SU-DHL-6 (cell line): ENCODE measurements around the gene POMGNT2.

Experiments used
- H2AFZ ChIP-seq: fragments of 200-600 bp; sonication (generic); 2 replicates; pipeline ENCODE4 v1.6.1; 2014; ENCODE audit warnings: low read depth, mild to moderate bottlenecking, moderate library complexity, mixed read lengths, antibody characterized with exemption, low read length; ENCODE audit not compliant: severe bottlenecking
- H3F3A ChIP-seq: fragments of 200-600 bp; shearing (Covaris generic); 2 replicates; pipeline ENCODE4 v1.6.0; 2016; ENCODE audit warnings: antibody characterized with exemption, mild to moderate bottlenecking; ENCODE audit not compliant: insufficient read depth
- H3K27ac ChIP-seq: fragments of 200-600 bp; sonication (generic); 2 replicates; pipeline ENCODE4 v1.5.1; 2016; ENCODE audit warnings: low read depth, mild to moderate bottlenecking, low read length, moderate library complexity, mixed read lengths
- H3K27me3 ChIP-seq: fragments of 200-600 bp; sonication (generic), shearing (Covaris generic); 2 replicates; pipeline ENCODE4 v1.6.0; 2014; ENCODE audit warnings: mild to moderate bottlenecking, low read length
- H3K36me3 ChIP-seq: fragments of 200-600 bp; sonication (generic); 2 replicates; pipeline ENCODE4 v1.6.1; 2014; ENCODE audit warnings: mild to moderate bottlenecking, low read length, mixed read lengths
- H3K4me2 ChIP-seq: fragments of 300-600, 200-600 bp; shearing (Covaris generic), sonication (generic); 2 replicates; pipeline ENCODE4 v1.6.0; 2014; ENCODE audit warnings: low read length, low read depth, mild to moderate bottlenecking; ENCODE audit not compliant: poor library complexity, severe bottlenecking
- H3K4me3 ChIP-seq: fragments of 200-600 bp; sonication (generic); 2 replicates; pipeline ENCODE4 v1.5.1; 2014; ENCODE audit warnings: antibody characterized with exemption, low read length, mild to moderate bottlenecking, mixed read lengths; ENCODE audit not compliant: insufficient read depth, poor library complexity, severe bottlenecking
- H3K79me2 ChIP-seq: fragments of 200-600 bp; sonication (generic); 2 replicates; pipeline ENCODE4 v1.6.1; 2014; ENCODE audit warnings: mild to moderate bottlenecking, low read length, moderate library complexity; ENCODE audit not compliant: insufficient read depth
- H3K9ac ChIP-seq: fragments of 200-600 bp; sonication (generic); 2 replicates; pipeline ENCODE4 v1.7.0; 2014; ENCODE audit warnings: mild to moderate bottlenecking, low read length
- H3K9me2 ChIP-seq: fragments of 200-600 bp; sonication (generic); replicated peaks from 2 replicates; pipeline ENCODE4 v1.6.1; 2014; ENCODE audit warnings: low read length; ENCODE audit not compliant: insufficient read depth
- H3K9me3 ChIP-seq: fragments of 200-600 bp; sonication (generic); 2 replicates; pipeline ENCODE4 v1.6.1; 2014; ENCODE audit warnings: low read length, mixed read lengths; ENCODE audit not compliant: insufficient read depth
- H4K20me1 ChIP-seq: fragments of 200-600 bp; sonication (generic); 2 replicates; pipeline ENCODE4 v1.6.1; 2014; ENCODE audit warnings: low read depth, mild to moderate bottlenecking, antibody characterized with exemption, low read length, moderate library complexity, mixed read lengths
- EZH2phosphoT487 ChIP-seq: fragments of 200-600 bp; sonication (generic), shearing (Covaris generic); conservative IDR thresholded peaks from 2 replicates; pipeline ENCODE4 v1.6.1; 2018; ENCODE audit warnings: mild to moderate bottlenecking, antibody characterized with exemption, low read length, moderate library complexity, mixed read lengths
- TF ChIP-seq, protein P1 (sequence below): fragments of 200-600 bp; sonication (generic); IDR thresholded peaks from one replicate; pipeline ENCODE4 v1.5.1; 2017; ENCODE audit warnings: antibody characterized with exemption, mild to moderate bottlenecking, low read length, moderate library complexity; ENCODE audit not compliant: insufficient read depth, poor library complexity, severe bottlenecking

POMGNT2 gene

DNA sequence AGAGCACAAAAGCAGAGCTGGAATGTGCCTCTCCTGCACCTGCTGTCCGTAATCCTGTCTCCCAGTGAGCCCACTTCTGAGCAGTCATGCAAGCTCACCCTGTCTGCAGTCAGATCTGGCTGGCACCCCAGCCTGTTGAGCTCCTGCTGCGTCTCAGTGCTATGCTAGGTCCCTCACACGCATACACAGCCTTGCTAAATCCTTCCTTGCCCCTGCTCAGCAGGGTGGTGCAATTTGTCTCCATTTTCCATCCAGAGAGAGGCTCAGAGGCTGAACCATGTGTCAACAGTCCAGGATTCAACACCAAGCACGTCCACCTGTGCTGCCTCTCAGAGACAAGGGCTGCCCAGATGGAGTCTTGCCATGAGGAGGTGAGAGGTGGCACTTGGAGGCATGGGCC is 11.0 kb downstream of the POMGNT2 start:
- Histone ChIP-seq H2AFZ (no peak overlapping the region), H3K9me3 (no peaks in the 10 kb centered on the region), H3K4me3 (no peak overlapping the region), H3K79me2 (no peaks in the 10 kb centered on the region), H3K27ac (no peak overlapping the region), H3F3A (no peaks in the 10 kb centered on the region), H3K9me2 (no peaks in the 10 kb centered on the region), H3K4me2 (no peak overlapping the region), H3K9ac (no peak overlapping the region), H3K27me3 (no peaks in the 10 kb centered on the region), H4K20me1 (no peaks in the 10 kb centered on the region), H3K36me3 (no peaks in the 10 kb centered on the region)
- no peak for TF ChIP-seq EZH2phosphoT487
- TF ChIP-seq, protein P1, sequence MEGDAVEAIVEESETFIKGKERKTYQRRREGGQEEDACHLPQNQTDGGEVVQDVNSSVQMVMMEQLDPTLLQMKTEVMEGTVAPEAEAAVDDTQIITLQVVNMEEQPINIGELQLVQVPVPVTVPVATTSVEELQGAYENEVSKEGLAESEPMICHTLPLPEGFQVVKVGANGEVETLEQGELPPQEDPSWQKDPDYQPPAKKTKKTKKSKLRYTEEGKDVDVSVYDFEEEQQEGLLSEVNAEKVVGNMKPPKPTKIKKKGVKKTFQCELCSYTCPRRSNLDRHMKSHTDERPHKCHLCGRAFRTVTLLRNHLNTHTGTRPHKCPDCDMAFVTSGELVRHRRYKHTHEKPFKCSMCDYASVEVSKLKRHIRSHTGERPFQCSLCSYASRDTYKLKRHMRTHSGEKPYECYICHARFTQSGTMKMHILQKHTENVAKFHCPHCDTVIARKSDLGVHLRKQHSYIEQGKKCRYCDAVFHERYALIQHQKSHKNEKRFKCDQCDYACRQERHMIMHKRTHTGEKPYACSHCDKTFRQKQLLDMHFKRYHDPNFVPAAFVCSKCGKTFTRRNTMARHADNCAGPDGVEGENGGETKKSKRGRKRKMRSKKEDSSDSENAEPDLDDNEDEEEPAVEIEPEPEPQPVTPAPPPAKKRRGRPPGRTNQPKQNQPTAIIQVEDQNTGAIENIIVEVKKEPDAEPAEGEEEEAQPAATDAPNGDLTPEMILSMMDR = no peak

DNA sequence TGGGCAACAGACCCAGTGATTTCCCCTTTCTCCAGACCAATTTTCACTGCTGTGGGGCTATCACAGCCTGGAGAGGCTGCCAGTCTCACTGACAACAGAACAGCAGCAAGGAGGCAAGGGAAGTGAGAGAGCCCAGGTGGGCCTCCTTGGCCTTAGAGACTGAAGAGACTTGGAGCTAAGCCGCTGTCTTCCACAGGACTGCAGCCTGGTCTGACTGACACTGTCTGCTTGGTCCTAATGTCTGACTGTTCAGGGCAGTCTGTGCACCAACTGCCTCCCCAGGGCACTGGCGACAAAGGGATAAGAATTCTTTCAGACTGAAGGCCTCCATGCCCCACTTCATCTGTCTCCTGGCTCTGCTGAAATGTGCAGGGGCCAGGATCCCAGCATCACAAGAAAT is 11.5 kb downstream of the POMGNT2 start:
- no peak overlapping the region for H3K4me2 ChIP-seq
- H3K27me3 ChIP-seq = no peaks in the 10 kb centered on the region
- H3F3A ChIP-seq = no peaks in the 10 kb centered on the region
- TF ChIP-seq, protein P1 = no peak
- TF ChIP-seq EZH2phosphoT487 = no peak
- H3K9ac ChIP-seq = no peak overlapping the region
- H3K27ac ChIP-seq = no peak overlapping the region
- H3K9me3 ChIP-seq = no peaks in the 10 kb centered on the region
- H3K79me2 ChIP-seq = no peaks in the 10 kb centered on the region
- no peak overlapping the region for H3K4me3 ChIP-seq
- H2AFZ ChIP-seq = no peak overlapping the region
- no peaks in the 10 kb centered on the region for H3K9me2 ChIP-seq
- H3K36me3 ChIP-seq = no peaks in the 10 kb centered on the region
- no peaks in the 10 kb centered on the region for H4K20me1 ChIP-seq

DNA sequence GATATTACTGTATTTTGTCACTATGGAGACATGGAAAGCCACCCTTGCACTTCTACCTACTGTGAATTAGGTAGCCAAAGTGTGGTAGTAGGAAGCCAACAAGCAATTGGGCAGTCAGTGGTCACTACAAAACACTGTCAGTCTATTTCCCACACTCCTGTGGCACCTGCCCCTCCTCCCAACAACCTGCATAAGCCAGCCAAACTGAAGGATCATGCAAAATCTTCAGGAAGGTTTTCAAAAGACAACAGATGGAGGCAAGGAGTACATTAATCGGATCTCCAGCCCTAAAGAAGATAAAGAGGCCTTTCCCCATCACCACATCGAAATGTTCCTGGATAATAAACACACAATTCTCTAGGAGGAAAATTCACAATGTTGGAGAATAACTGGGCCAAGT is 11.9 kb downstream of the POMGNT2 start:
- Histone ChIP-seq H3K79me2 (no peaks in the 10 kb centered on the region), H2AFZ (no peak overlapping the region), H3F3A (no peaks in the 10 kb centered on the region), H3K36me3 (no peaks in the 10 kb centered on the region), H3K9me2 (no peaks in the 10 kb centered on the region), H3K27ac (no peak overlapping the region), H3K9ac (no peak overlapping the region), H3K27me3 (no peaks in the 10 kb centered on the region), H3K4me2 (no peak overlapping the region), H4K20me1 (no peaks in the 10 kb centered on the region), H3K9me3 (no peaks in the 10 kb centered on the region), H3K4me3 (no peak overlapping the region)
- no peak for TF ChIP-seq EZH2phosphoT487
- TF ChIP-seq, protein P1 = no peak
